ENCODE results near the gene LUC7L3. TPM values are rescaled to one million over a fixed set of nuclear protein-coding genes. Genes with fewer than 3 reads are reported as not detected.
A peak's percentile ranks its signal among the peaks of the same experiment; 100 is the strongest.

LUC7L3 gene
- total and polyA plus RNA-seq, 4 donors, result 38.1 to 188 (median 89.4) TPM

DNA sequence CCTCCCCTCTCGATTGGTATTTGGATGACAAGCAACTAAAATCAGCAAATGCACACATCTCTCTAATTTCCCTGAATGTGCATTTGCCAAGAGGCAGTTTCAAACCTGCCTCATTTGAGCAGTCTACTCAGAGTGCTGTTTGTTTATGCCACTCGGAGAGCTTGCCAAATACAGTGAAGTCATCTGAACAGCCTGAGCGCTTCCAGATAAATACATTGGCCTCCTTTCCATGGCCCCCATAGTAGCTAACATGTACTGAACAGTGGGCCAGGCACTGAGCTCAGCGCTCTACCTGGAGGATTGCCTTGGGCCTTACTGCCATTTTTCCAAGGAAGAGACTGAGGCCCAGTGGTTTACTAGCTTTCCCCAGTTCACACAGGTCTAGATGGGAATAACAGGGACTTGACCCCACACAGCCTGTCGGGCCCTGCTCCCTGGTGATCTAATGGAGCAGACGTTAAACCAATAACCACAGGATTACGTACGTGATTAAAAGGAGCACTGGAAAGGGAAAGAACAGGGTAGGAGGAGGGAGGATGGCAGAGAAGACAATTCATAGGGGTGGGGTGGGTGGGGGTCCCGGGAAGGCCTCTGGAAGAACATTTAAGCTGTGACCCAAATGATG lies 66.7 kb downstream of the LUC7L3 start:
- no peak for TF ChIP-seq CTCF (IDR thresholded peaks at IDR 0.05; ENCODE audit: control extremely low read depth, extremely low read depth)
- 62 to 70% methylated on average over 9 of the region's 9 CpGs for WGBS, 2 donors
- no peak for ATAC-seq (ENCODE audit: insufficient read depth, low FRiP score)
- no peak overlapping the region for H3K27ac ChIP-seq (ENCODE audit: low read depth in 1 of 2, low read length in 1 of 2)
- peak; percentile 82 to 97 (median 96) for DNase-seq
- H3K4me3 ChIP-seq, result no peak overlapping the region
- no peaks in the 10 kb centered on the region for H3K27me3 ChIP-seq (ENCODE audit: control insufficient read depth in 3 of 3, insufficient read depth in 3 of 3, low read length in 2 of 3)
- peak overlapping the region in 1 of 2 donors; percentile 45 for H3K9ac ChIP-seq (ENCODE audit: insufficient read depth in 1 of 2, low read length in 2 of 2)
- H3K4me1 ChIP-seq (ENCODE audit: control insufficient read depth in 5 of 5, insufficient read depth in 5 of 5, low read length in 5 of 5), result peaks cover 0 to 14% (median 9%) of the 10 kb centered on the region in 5 donors
- no peaks in the 10 kb centered on the region for H3K9me3 ChIP-seq (ENCODE audit: control insufficient read depth in 4 of 4, insufficient read depth in 3 of 4, low read length in 3 of 4)
- no peaks in the 10 kb centered on the region for H3K36me3 ChIP-seq (ENCODE audit: control insufficient read depth in 4 of 4, insufficient read depth in 4 of 4, low read length in 4 of 4)

- Histone ChIP-seq H3K4me1 (ENCODE audit: control insufficient read depth in 5 of 5, insufficient read depth in 5 of 5, low read length in 5 of 5) (peaks cover 0 to 14% (median 9%) of the 10 kb centered on the region in 5 donors), H3K27me3 (ENCODE audit: control insufficient read depth in 3 of 3, insufficient read depth in 3 of 3, low read length in 2 of 3) (no peaks in the 10 kb centered on the region), H3K9ac (ENCODE audit: insufficient read depth in 1 of 2, low read length in 2 of 2) (no peak overlapping the region), H3K36me3 (ENCODE audit: control insufficient read depth in 4 of 4, insufficient read depth in 4 of 4, low read length in 4 of 4) (no peaks in the 10 kb centered on the region), H3K27ac (ENCODE audit: low read depth in 1 of 2, low read length in 1 of 2) (no peak overlapping the region), H3K9me3 (ENCODE audit: control insufficient read depth in 4 of 4, insufficient read depth in 3 of 4, low read length in 3 of 4) (no peaks in the 10 kb centered on the region), H3K4me3 (no peak overlapping the region)
- 92 to 96% methylated on average over 7 of the region's 7 CpGs for WGBS, 2 donors
- ATAC-seq (ENCODE audit: insufficient read depth, low FRiP score) (no peak), DNase-seq (no peak)
- no peak for TF ChIP-seq CTCF (IDR thresholded peaks at IDR 0.05; ENCODE audit: control extremely low read depth, extremely low read depth)
Observed at GRCh38 chr17:50787106-50787505, 67.7 kb downstream of the LUC7L3 start.

DNA sequence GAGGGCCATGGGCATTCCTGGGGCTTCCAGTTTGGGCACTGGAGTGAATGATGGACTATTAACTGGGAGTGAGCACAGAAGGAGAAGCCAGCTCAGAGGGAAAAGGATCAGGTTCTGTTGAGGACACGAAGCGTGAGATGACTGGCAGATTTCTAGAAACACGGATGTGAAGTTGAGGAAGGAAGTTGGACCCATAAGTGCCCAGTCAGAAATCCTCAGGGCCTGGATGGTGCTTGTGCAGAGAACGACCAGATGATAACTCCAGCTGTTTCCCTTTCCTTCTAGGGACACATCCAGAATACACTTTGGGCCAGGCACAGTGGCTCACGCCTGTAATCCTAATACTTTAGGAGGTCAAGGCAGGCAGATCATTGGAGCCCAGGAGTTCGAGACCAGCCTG lies 71.2 kb downstream of the LUC7L3 start:
- no peaks in the 10 kb centered on the region for H3K36me3 ChIP-seq (ENCODE audit: control insufficient read depth in 4 of 4, insufficient read depth in 4 of 4, low read length in 4 of 4)
- H3K4me3 ChIP-seq, result no peak overlapping the region
- no peak overlapping the region for H3K9ac ChIP-seq (ENCODE audit: insufficient read depth in 1 of 2, low read length in 2 of 2)
- H3K9me3 ChIP-seq (ENCODE audit: control insufficient read depth in 4 of 4, insufficient read depth in 3 of 4, low read length in 3 of 4), result no peaks in the 10 kb centered on the region
- TF ChIP-seq CTCF (IDR thresholded peaks at IDR 0.05; ENCODE audit: control extremely low read depth, extremely low read depth), result no peak
- peaks cover 0 to 10% (median 6%) of the 10 kb centered on the region in 5 donors for H3K4me1 ChIP-seq (ENCODE audit: control insufficient read depth in 5 of 5, insufficient read depth in 5 of 5, low read length in 5 of 5)
- no peak overlapping the region for H3K27ac ChIP-seq (ENCODE audit: low read depth in 1 of 2, low read length in 1 of 2)
- ATAC-seq (ENCODE audit: insufficient read depth, low FRiP score) (no peak), DNase-seq (peak in 1 of 3 donors; percentile 41)
- no peaks in the 10 kb centered on the region for H3K27me3 ChIP-seq (ENCODE audit: control insufficient read depth in 3 of 3, insufficient read depth in 3 of 3, low read length in 2 of 3)
- 31 to 52% methylated on average over 6 of the region's 6 CpGs for WGBS, 2 donors

DNA sequence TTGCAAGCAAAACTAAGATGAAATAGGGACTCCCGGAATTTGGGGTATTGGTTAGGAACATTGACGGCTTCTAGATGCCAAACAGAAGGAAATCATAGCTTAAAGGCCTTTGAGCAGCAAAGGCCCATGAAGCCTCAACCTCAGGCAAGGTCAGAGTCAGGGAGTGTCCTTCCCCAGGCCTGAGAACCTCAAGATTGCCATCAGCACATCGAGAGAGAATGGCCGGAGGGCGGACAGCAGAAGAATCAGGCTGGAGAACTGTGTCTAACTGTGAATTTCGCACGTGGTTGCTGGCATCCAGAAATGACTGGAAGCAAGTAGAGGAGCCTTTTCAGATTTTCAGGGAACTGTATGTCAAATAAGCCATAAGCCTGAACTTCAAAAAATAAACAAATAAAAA lies 72.7 kb downstream of the LUC7L3 start:
- Histone ChIP-seq H3K9ac (ENCODE audit: insufficient read depth in 1 of 2, low read length in 2 of 2) (no peak overlapping the region), H3K27me3 (ENCODE audit: control insufficient read depth in 3 of 3, insufficient read depth in 3 of 3, low read length in 2 of 3) (no peaks in the 10 kb centered on the region), H3K27ac (ENCODE audit: low read depth in 1 of 2, low read length in 1 of 2) (no peak overlapping the region), H3K9me3 (ENCODE audit: control insufficient read depth in 4 of 4, insufficient read depth in 3 of 4, low read length in 3 of 4) (no peaks in the 10 kb centered on the region), H3K4me3 (no peak overlapping the region), H3K4me1 (ENCODE audit: control insufficient read depth in 5 of 5, insufficient read depth in 5 of 5, low read length in 5 of 5) (peaks cover 0 to 2% (median 0%) of the 10 kb centered on the region in 5 donors), H3K36me3 (ENCODE audit: control insufficient read depth in 4 of 4, insufficient read depth in 4 of 4, low read length in 4 of 4) (no peaks in the 10 kb centered on the region)
- WGBS, 2 donors, result 94 to 95% methylated on average over 7 of the region's 7 CpGs
- DNase-seq (no peak), ATAC-seq (ENCODE audit: insufficient read depth, low FRiP score) (no peak)
- TF ChIP-seq CTCF (IDR thresholded peaks at IDR 0.05; ENCODE audit: control extremely low read depth, extremely low read depth), result no peak

Data from lung (tissue), 12 donors.